Fibroblast of peridontal ligament (primary cell): ENCODE measurements around the gene HOMER1.
A peak's percentile ranks its signal among the peaks of the same experiment; 100 is the strongest.

Experiments used
- DNase-seq: peaks from one replicate; pipeline ENCODE4 v3.0.0-alpha.2; 2010; ENCODE audit errors: extremely low read depth

HOMER1 gene

GRCh38 chr5:79488775-79489174 is 25.2 kb downstream of the HOMER1 start:
- DNase-seq = peak; percentile 54

DNA sequence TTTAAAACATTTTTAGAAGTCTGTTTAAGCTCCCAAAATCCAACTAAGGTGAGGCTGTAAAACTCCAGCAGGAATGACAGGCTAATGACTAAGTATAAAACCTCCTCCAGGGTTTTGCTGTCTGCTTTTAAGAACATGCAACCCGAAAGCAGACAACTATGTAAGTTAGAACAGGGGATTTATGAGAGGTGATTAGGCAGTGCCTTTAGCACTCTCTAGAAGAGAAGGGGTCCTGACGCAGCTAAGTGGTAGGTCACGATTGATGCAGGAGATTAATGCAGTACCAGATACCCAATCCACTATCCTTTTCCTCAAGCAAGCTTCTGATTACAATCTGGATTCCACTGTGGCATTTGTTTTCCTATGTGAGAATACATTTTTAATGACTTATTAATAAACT is 25.9 kb downstream of the HOMER1 start:
- no peak for DNase-seq

- DNase-seq = no peak
These were observed 26.7 kb downstream of the HOMER1 start for GRCh38 chr5:79487251-79487650.

DNA sequence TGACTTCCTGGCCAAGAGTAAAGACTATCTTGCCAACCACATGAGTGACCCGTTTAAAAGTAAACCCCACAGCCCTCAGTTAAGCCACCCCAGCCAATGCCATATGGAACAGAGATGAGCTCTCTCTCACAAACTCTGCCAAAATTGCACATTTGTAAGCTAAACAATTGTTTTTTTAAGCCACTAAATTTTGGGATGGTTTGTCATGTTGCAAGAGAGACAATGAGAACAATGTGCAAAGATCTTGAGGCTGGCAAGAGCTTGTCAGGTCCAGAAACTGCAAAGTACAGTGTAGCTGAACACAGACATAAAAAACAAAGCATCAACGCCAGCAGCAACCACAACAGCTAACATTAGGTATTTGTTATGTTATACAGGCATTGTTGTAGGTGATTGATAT is 27.8 kb downstream of the HOMER1 start:
- DNase-seq = peak; percentile 18

GRCh38 chr5:79484731-79485130 is 29.2 kb downstream of the HOMER1 start:
- DNase-seq = no peak

DNA sequence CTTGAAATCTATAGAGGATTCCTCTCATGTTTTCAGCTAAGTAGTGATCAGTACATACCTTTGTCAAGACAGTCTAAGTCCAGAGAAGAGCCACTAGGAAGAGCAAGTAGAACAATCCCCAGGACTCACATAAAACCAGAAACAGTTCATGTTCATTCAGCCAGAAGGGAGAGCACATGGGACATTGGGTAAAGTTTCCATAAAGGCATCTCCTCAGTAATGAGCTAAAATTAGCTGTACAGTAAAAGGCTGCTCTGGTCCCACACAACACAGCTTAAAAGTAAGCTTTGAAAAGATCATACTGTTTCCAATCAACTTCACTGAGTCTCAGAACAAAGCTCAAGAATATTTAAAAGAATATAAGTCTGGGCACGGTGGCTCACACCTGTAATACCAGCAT is 32.4 kb downstream of the HOMER1 start:
- DNase-seq = no peak

- DNase-seq = no peak
These were observed 32.9 kb downstream of the HOMER1 start for GRCh38 chr5:79480991-79481390.

DNA sequence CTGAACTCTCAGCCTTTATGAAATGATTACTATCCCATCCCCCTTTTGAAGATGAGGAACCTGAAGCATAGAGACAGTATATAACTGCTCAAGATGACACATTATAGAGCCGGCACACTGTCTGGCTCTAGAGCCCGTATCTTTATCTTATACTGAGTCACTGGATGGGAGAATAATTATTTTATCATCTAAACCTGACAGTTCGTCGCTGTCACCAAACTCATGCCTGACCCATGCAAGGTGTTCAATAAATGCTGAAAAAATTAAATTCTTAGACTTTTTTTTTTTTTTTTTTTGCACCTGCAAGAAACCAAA is 38.8 kb downstream of the HOMER1 start:
- DNase-seq = no peak

GRCh38 chr5:79474367-79475151 is 39.4 kb downstream of the HOMER1 start:
- DNase-seq = peak; percentile 57

DNA sequence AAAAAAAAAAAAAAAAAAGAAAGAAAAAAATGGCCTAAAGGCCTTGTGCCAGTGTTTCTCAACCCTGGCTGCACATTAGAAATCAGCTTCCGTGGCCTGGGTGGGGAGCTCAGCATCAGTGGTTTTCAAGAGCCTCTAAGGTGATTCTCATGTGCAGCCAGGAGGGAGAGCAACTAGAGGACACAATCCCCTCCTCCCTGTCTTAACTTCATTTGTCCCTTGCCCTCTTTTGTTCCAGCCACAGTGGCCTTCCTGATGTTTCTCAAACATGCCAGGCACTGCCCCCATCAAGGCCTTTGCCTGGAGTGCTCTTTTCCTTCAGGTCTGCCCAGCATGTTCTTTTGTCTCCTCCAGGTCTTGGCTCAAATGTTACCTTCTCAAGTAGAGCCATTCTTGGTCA is 42.4 kb downstream of the HOMER1 start:
- DNase-seq = no peak

- peak; percentile 59 for DNase-seq
These were observed 49.1 kb downstream of the HOMER1 start for GRCh38 chr5:79464695-79465332.

- DNase-seq = no peak
These were observed 49.7 kb downstream of the HOMER1 start for GRCh38 chr5:79464278-79464677.

GRCh38 chr5:79459626-79460025 is 54.3 kb downstream of the HOMER1 start:
- no peak for DNase-seq

DNA sequence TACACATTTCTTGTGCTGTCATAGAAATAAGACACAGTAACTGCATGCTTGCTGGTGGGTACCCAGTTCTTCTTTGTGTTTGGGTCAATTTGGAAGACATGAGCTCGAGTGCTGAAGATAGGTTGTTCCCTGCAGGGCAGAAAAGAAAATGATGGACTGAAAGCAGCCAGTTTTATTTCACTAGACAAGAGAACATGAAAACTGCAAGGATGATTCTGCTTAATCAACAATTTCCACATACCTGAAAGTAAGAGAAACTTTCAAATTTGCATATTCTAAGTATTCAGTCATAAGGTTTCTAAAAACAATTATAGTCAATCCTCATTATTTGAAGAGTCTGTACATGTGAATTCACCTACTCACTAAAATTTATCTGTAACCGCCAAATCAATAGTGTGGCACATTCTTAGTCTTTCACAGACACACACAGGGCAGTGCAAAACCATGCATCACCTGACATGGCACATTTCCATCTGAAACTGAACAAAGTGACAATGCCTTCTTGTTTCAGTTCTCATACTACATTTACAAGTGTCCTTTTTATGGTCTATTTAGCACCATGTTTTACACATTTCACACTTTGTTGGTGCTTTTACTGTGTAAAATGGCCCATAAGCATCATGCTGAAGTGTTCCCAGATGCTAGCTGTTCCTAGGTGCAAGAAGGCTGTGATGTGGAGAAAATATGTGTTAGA is 56.9 kb downstream of the HOMER1 start:
- no peak for DNase-seq

GRCh38 chr5:79456400-79456799 is 57.5 kb downstream of the HOMER1 start:
- no peak for DNase-seq

- DNase-seq = peak; percentile 16
These were observed 59.9 kb downstream of the HOMER1 start for GRCh38 chr5:79454043-79454442.

- peak; percentile 78 for DNase-seq
These were observed 65.6 kb downstream of the HOMER1 start for GRCh38 chr5:79448336-79448735.

DNA sequence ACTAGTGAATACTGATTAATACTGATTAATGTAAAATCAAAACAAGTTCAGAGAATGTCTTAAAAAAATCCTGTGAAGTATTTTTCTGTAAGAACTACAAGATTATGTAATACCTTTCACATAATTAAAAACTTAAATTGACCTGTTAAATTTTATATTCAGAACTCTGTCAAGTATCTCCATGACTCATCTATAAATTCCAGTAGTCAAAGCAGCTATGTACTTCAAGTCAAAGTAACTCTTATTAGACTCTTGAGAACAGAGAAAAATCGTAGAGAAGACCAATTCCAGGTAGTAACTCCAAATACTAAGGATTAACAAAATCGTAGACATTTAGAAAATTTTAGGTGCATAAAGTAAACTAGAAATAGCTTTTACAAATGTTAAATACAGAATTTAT is 77.1 kb downstream of the HOMER1 start:
- DNase-seq = peak; percentile 20

GRCh38 chr5:79436224-79436623 is 77.7 kb downstream of the HOMER1 start:
- peak; percentile 53 for DNase-seq

DNA sequence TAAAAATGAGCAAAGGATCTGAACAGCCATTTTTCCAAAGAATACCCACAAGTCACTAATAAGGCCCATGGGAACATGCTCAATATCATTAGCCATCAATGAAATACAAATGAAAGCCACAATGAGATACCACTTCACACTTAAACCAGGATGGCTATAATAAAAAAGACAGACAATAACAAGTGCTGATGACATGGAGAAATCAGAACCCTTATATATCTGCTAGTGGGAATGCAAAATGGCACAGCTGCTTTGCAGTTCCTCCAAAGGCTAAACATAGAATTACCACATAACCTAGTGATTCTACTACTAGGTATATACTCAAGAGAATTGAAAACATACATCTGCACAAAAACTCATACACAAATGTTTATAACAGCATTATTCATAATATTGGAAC is 83.7 kb downstream of the HOMER1 start:
- no peak for DNase-seq

GRCh38 chr5:79423296-79423695 is 90.6 kb downstream of the HOMER1 start:
- DNase-seq = no peak

DNA sequence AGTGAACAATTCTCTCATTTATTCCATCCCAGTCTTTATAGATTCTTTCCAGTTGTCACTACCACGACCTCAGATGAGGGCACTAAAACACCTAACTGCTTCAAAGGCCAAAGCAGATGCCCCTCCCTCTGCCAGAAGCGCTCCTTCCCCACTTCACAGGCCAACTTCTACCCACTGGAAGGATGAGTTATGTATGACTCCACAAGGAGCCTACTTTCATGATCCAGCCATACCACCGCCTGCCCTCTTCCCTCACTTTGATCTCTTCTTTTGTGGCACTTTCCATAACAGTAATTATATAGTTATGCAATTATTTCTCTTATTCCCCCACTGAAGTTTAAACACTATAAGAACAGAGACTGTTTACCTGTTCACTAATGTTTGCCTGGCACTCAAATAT is 93.7 kb downstream of the HOMER1 start:
- no peak for DNase-seq

GRCh38 chr5:79418276-79418675 is 95.7 kb downstream of the HOMER1 start:
- DNase-seq = no peak
